Measurements from ENCODE around the gene CD247.

GRCh38 chr1:167528057-167528728, 9.9 kb upstream of the CD247 start:
- no peak for TF ChIP-seq CTCF (conservative IDR thresholded peaks at IDR 0.05; ENCODE audit: low read depth, low read length)
- TF ChIP-seq MAFK (IDR thresholded peaks at IDR 0.05; ENCODE audit: low read depth, low read length): no peak
- no peak for TF ChIP-seq POLR2A (IDR thresholded peaks at IDR 0.05; ENCODE audit: low read depth, low read length)
- no peak for TF ChIP-seq BHLHE40 (IDR thresholded peaks at IDR 0.05; ENCODE audit: low read depth, low read length)
- no peak for TF ChIP-seq RCOR1 (IDR thresholded peaks at IDR 0.05; ENCODE audit: insufficient replicate concordance, low read length)
- TF ChIP-seq FOS (IDR thresholded peaks at IDR 0.05; ENCODE audit: low read depth, low read length): no peak
